GM12878 (cell line): ENCODE results near the gene IGF2BP1. TPM values are rescaled to one million over a fixed set of nuclear protein-coding genes. Genes with fewer than 3 reads are reported as not detected.

ENCODE experiments used
- ATAC-seq: fragments of 200-7000 bp; cut with Tn5 transposase; 3 replicates; pipeline ENCODE4 v1.9.1; 2020; ENCODE audit warnings: mild to moderate bottlenecking, moderate library complexity
- BruUV-seq: library from RNA; stranded (reverse); fragments of 400-500 nt; replicated peaks from 2 replicates; lab custom pipeline; 2021; lab: Mats Ljungman, UMichigan
- CTCF ChIA-PET: fragments of 300-600 bp; sonication (Branson Sonifier 250); formaldehyde crosslinking; extraction: SDS; loops from one replicate; lab custom pipeline; 2021; ENCODE audit warnings: inconsistent platforms; lab: Yijun Ruan, JAX
- POLR2A ChIA-PET: fragments of 350-600 bp; formaldehyde crosslinking; extraction: SDS; loops from one replicate; lab custom pipeline; 2021; ENCODE audit warnings: inconsistent platforms; lab: Charles Lee
- RAD21 ChIA-PET: fragments of 300-600 bp; sonication (Branson Sonifier 250); formaldehyde crosslinking; loops from one replicate; lab custom pipeline; 2023; ENCODE audit warnings: antibody characterized with exemption; ENCODE audit not compliant: unreplicated experiment; lab: Charles Lee
- SMC1A ChIA-PET: fragments of 300-600 bp; sonication (Branson Sonifier 250); formaldehyde crosslinking; loops from one replicate; lab custom pipeline; 2023; ENCODE audit not compliant: unreplicated experiment, uncharacterized antibody; lab: Charles Lee
- DNase-seq: peaks from one replicate; pipeline ENCODE4 v3.0.0-alpha.2; 2011; ENCODE audit warnings: low read depth, low spot score
- FAIRE-seq: peaks from 3 replicates; lab custom pipeline; 2011; peaks lifted over from hg19 to GRCh38; lab: Jason Lieb, UNC
- H2AFZ ChIP-seq: 2 replicates; pipeline ENCODE4 v1.6.0; 2011; ENCODE audit warnings: low read depth, low read length, control low read depth; ENCODE audit not compliant: control insufficient read depth
- H3K27ac ChIP-seq: 2 replicates; pipeline ENCODE4 v1.5.1; 2011; ENCODE audit warnings: control low read depth; ENCODE audit not compliant: control insufficient read depth, insufficient read depth
- H3K27me3 ChIP-seq, 2 experiments: replicated peaks in 1 of 2; 2 replicates each; pipeline versions ENCODE4 v1.6.0 to v1.6.1; 2011; ENCODE audit warnings: low read length in 1 of 2; ENCODE audit not compliant: control insufficient read depth in 2 of 2, insufficient read depth in 2 of 2
- H3K36me3 ChIP-seq, 2 experiments: 2 replicates each; pipeline ENCODE4 v1.5.1; 2011; ENCODE audit warnings: low read length in 1 of 2; ENCODE audit not compliant: control insufficient read depth in 2 of 2, insufficient read depth in 2 of 2
- H3K4me1 ChIP-seq: 2 replicates; pipeline ENCODE4 v1.6.1; 2011; ENCODE audit warnings: mild to moderate bottlenecking, low read length, moderate library complexity, mixed read lengths; ENCODE audit not compliant: control insufficient read depth, insufficient read depth
- H3K4me2 ChIP-seq: 2 replicates; pipeline ENCODE4 v1.6.0; 2011; ENCODE audit warnings: control low read depth; ENCODE audit not compliant: control insufficient read depth, insufficient read depth
- H3K4me3 ChIP-seq: fragments of 200-600 bp; sonication (generic); 2 replicates; pipeline ENCODE4 v1.5.1; 2016
- H3K79me2 ChIP-seq: 2 replicates; pipeline ENCODE4 v1.6.0; 2011; ENCODE audit warnings: low read length; ENCODE audit not compliant: control insufficient read depth, insufficient read depth
- H3K9ac ChIP-seq: 2 replicates; pipeline ENCODE4 v1.8.0; 2011; ENCODE audit warnings: low read length, control low read depth, mixed read lengths; ENCODE audit not compliant: control insufficient read depth, insufficient read depth
- H3K9me3 ChIP-seq: replicated peaks from 3 replicates; pipeline ENCODE4 v1.5.1; 2011; ENCODE audit warnings: mild to moderate bottlenecking, low read length; ENCODE audit not compliant: control insufficient read depth, insufficient read depth
- H4K20me1 ChIP-seq: 2 replicates; pipeline ENCODE4 v1.6.0; 2011; ENCODE audit not compliant: control insufficient read depth, insufficient read depth
- JUND ChIP-seq: IDR thresholded peaks from 2 replicates; pipeline ENCODE4 v1.6.1; 2012; ENCODE audit warnings: low read depth, mild to moderate bottlenecking, low read length, improper control_type of control experiment, moderate library complexity
- LARP7 ChIP-seq: fragments of 450-650 bp; IDR thresholded peaks from 2 replicates; pipeline ENCODE4 v1.6.1; 2017; ENCODE audit warnings: mild to moderate bottlenecking
- RB1 ChIP-seq: fragments of 450-650 bp; formaldehyde crosslinking; IDR thresholded peaks from 2 replicates; pipeline ENCODE4 v1.6.1; 2017; ENCODE audit warnings: mild to moderate bottlenecking, borderline replicate concordance
- ZNF24 ChIP-seq: fragments of 450-650 bp; IDR thresholded peaks from 2 replicates; pipeline ENCODE4 v1.6.1; 2017; ENCODE audit warnings: antibody characterized with exemption, mild to moderate bottlenecking
- ZNF622 ChIP-seq: fragments of 450-650 bp; IDR thresholded peaks from 2 replicates; pipeline ENCODE4 v1.6.1; 2017; ENCODE audit warnings: mild to moderate bottlenecking, inconsistent platforms
- WGBS: methylation state at CpG from one replicate; pipeline ENCODE4 v1.1.6; 2016; ENCODE audit warnings: low lambda C conversion rate; ENCODE audit not compliant: insufficient replicate concordance, insufficient coverage; ENCODE audit errors: missing lambda C conversion rate; 5-methylcytosine and 5-hydroxymethylcytosine counted together
- in situ Hi-C: fragments of 300-500 bp; cut with MboI; formaldehyde crosslinking; loops from 9 replicates; pipeline ENCODE4 v1.14.3; 2018; ENCODE audit warnings: mixed read lengths
- intact Hi-C: fragments of 100-400 bp; cut with micrococcal nuclease; formaldehyde crosslinking; loops from one replicate; pipeline ENCODE4 v1.14.2; 2022; ENCODE audit not compliant: unreplicated experiment
- polyA plus RNA-seq, 11 experiments: library from polyadenylated mRNA; depleted of rRNA in 4 of 11; unstranded in 6 of 11; stranded (reverse) in 5 of 11; fragments of >200 nt; fragmentation: Nextera tagmentation in 4 of 11; fragmentation: Illumina TruSeq in 1 of 11; extraction: Ambion mirVana in 4 of 11; extraction: Trizol in 1 of 11; gene quantifications; 1 replicate in 1 of 11; 2 replicates in 10 of 11; pipeline versions ENCODE4 v1.2.1 to v1.2.3, GENCODE V29; 2011 to 2016; ENCODE audit warnings: inconsistent platforms in 2 of 11, missing spikeins in 2 of 11, low read depth in 1 of 11
- total RNA-seq, 4 experiments: library from RNA; depleted of rRNA in 3 of 4; stranded (reverse); fragments of >200 nt in 3 of 4; fragmentation: Illumina TruSeq in 1 of 4; extraction: Trizol in 1 of 4; gene quantifications; 2 replicates each; pipeline versions ENCODE4 v1.2.1 to v1.2.3, GENCODE V29; 2013 to 2021
- TF ChIP-seq, protein P1 (sequence below): fragments of 450-650 bp; IDR thresholded peaks from 2 replicates; pipeline ENCODE4 v1.6.1; 2017; ENCODE audit warnings: antibody characterized with exemption, mild to moderate bottlenecking, moderate library complexity
- TF ChIP-seq, protein P2 (sequence below): IDR thresholded peaks from 2 replicates; pipeline ENCODE4 v1.6.1; 2011; ENCODE audit warnings: borderline replicate concordance, low read depth, mild to moderate bottlenecking, moderate library complexity, mixed read lengths, low read length; ENCODE audit not compliant: insufficient read depth; ENCODE audit errors: extremely low read length
- TF ChIP-seq, protein P3 (sequence below): fragments of 450-650 bp; IDR thresholded peaks from 2 replicates; pipeline ENCODE4 v1.6.1; 2017; ENCODE audit warnings: mild to moderate bottlenecking, moderate library complexity

The IGF2BP1 gene
- total and polyA plus RNA-seq, 10 of the 15 experiments (the other 5 are each of a cell fraction or from before 2014, with no cell fraction given): 0.04 to 2.4 (median 0.13) TPM; not detected in 1

DNA sequence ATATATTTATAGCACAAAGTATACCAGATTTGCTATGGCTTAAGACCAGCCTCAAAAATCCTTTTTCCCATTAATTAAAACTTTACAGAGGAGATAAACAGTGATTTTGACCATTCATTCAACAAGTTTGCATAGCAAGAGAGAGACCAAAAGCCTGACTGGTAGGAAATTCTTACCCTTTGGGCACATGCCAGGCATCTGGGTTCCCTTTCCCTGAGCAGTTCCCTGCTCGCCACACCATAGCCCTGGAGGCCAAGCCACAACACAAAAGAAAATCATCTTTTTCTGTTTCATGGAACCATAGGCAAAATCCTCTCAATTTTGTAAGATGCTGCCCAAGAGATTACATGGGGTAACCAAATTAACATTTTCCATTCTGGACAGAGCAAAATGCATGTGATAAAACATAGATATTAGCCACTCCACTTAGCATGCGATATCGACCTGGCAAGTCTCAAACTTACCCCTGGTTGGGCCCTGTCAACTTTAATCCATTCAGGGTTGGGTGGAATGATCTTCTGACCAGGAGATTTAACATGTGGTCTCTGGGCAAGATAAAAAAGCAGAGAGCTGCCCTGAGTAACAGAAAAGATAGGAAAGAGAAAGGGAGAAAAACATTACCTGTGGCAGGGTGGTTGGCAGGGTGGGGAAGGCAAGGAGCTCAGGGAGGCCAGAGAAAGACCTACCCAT lies 77.8 kb downstream of the IGF2BP1 start:
- Histone ChIP-seq H3K9me3 (no peaks in the 10 kb centered on the region), H3K9ac (no peak overlapping the region), H4K20me1 (no peaks in the 10 kb centered on the region), H3K4me3 (no peak overlapping the region), H3K79me2 (no peaks in the 10 kb centered on the region), H3K36me3 (no peaks in the 10 kb centered on the region), H3K27me3 (no peaks in the 10 kb centered on the region; a peak in 1 of 4 replicates), H3K4me2 (no peak overlapping the region), H3K27ac (no peak overlapping the region), H2AFZ (no peak overlapping the region), H3K4me1 (no peaks in the 10 kb centered on the region)
- DNase-seq: no peak
- RAD21 ChIA-PET: no interaction called here
- WGBS: 25% methylated on average over 3 of the region's 3 CpGs
- POLR2A ChIA-PET: no interaction called here
- CTCF ChIA-PET: no interaction called here
- intact Hi-C loops: no loop called here
- no peak for ATAC-seq
- SMC1A ChIA-PET: no interaction called here
- no TSS peak for BruUV-seq
- TF ChIP-seq JUND (no peak), RB1 (no peak), ZNF622 (no peak), LARP7 (no peak), ZNF24 (no peak)
- TF ChIP-seq, protein P1, sequence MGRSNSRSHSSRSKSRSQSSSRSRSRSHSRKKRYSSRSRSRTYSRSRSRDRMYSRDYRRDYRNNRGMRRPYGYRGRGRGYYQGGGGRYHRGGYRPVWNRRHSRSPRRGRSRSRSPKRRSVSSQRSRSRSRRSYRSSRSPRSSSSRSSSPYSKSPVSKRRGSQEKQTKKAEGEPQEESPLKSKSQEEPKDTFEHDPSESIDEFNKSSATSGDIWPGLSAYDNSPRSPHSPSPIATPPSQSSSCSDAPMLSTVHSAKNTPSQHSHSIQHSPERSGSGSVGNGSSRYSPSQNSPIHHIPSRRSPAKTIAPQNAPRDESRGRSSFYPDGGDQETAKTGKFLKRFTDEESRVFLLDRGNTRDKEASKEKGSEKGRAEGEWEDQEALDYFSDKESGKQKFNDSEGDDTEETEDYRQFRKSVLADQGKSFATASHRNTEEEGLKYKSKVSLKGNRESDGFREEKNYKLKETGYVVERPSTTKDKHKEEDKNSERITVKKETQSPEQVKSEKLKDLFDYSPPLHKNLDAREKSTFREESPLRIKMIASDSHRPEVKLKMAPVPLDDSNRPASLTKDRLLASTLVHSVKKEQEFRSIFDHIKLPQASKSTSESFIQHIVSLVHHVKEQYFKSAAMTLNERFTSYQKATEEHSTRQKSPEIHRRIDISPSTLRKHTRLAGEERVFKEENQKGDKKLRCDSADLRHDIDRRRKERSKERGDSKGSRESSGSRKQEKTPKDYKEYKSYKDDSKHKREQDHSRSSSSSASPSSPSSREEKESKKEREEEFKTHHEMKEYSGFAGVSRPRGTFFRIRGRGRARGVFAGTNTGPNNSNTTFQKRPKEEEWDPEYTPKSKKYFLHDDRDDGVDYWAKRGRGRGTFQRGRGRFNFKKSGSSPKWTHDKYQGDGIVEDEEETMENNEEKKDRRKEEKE: no peak
- TF ChIP-seq, protein P2, sequence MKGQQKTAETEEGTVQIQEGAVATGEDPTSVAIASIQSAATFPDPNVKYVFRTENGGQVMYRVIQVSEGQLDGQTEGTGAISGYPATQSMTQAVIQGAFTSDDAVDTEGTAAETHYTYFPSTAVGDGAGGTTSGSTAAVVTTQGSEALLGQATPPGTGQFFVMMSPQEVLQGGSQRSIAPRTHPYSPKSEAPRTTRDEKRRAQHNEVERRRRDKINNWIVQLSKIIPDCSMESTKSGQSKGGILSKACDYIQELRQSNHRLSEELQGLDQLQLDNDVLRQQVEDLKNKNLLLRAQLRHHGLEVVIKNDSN: no peak
- TF ChIP-seq, protein P3, sequence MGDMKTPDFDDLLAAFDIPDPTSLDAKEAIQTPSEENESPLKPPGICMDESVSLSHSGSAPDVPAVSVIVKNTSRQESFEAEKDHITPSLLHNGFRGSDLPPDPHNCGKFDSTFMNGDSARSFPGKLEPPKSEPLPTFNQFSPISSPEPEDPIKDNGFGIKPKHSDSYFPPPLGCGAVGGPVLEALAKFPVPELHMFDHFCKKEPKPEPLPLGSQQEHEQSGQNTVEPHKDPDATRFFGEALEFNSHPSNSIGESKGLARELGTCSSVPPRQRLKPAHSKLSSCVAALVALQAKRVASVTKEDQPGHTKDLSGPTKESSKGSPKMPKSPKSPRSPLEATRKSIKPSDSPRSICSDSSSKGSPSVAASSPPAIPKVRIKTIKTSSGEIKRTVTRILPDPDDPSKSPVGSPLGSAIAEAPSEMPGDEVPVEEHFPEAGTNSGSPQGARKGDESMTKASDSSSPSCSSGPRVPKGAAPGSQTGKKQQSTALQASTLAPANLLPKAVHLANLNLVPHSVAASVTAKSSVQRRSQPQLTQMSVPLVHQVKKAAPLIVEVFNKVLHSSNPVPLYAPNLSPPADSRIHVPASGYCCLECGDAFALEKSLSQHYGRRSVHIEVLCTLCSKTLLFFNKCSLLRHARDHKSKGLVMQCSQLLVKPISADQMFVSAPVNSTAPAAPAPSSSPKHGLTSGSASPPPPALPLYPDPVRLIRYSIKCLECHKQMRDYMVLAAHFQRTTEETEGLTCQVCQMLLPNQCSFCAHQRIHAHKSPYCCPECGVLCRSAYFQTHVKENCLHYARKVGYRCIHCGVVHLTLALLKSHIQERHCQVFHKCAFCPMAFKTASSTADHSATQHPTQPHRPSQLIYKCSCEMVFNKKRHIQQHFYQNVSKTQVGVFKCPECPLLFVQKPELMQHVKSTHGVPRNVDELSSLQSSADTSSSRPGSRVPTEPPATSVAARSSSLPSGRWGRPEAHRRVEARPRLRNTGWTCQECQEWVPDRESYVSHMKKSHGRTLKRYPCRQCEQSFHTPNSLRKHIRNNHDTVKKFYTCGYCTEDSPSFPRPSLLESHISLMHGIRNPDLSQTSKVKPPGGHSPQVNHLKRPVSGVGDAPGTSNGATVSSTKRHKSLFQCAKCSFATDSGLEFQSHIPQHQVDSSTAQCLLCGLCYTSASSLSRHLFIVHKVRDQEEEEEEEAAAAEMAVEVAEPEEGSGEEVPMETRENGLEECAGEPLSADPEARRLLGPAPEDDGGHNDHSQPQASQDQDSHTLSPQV: no peak
- in situ Hi-C loops: no loop called here
- FAIRE-seq: no peak
